Hepatocyte (in vitro differentiated cells): ENCODE results near the gene NUP214.

ENCODE experiments used
- EZH2 ChIP-seq: fragments of 200-600 bp; sonication (generic); IDR thresholded peaks from 2 replicates; pipeline ENCODE4 v1.6.1; 2016; ENCODE audit warnings: antibody characterized with exemption, mild to moderate bottlenecking, borderline replicate concordance
- EZH2phosphoT487 ChIP-seq: fragments of 200-600 bp; sonication (generic); IDR thresholded peaks from one replicate; pipeline ENCODE4 v1.6.1; 2018; ENCODE audit warnings: antibody characterized with exemption, mild to moderate bottlenecking, low read depth, moderate library complexity; ENCODE audit not compliant: unreplicated experiment, severe bottlenecking
- TF ChIP-seq, protein P1 (sequence below): fragments of 200-600 bp; sonication (generic); IDR thresholded peaks from 2 replicates; pipeline ENCODE4 v1.5.1; 2016; ENCODE audit warnings: antibody characterized with exemption, mild to moderate bottlenecking; ENCODE audit not compliant: poor library complexity

DNA sequence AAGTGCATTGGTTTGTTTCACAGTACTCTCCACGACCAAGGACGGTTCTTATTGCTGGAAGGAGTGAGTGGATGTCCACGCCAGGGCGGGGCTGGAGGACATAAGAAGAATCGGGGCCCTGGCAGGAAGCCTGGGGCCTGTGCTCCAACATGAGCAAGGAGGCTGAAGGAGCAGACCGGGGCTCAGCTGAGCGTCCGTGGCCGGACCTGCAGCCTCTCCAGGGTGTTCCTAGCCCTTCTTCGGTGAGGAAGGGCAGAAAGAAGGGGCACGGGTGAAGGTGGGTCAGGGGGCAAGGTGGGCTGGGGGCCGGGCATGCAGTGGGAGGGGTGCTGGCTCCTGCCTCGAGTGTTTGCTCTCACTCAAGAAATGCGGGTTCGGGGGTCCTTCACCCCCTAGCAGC is 132.8 kb downstream of the NUP214 start:
- TF ChIP-seq, protein P1, sequence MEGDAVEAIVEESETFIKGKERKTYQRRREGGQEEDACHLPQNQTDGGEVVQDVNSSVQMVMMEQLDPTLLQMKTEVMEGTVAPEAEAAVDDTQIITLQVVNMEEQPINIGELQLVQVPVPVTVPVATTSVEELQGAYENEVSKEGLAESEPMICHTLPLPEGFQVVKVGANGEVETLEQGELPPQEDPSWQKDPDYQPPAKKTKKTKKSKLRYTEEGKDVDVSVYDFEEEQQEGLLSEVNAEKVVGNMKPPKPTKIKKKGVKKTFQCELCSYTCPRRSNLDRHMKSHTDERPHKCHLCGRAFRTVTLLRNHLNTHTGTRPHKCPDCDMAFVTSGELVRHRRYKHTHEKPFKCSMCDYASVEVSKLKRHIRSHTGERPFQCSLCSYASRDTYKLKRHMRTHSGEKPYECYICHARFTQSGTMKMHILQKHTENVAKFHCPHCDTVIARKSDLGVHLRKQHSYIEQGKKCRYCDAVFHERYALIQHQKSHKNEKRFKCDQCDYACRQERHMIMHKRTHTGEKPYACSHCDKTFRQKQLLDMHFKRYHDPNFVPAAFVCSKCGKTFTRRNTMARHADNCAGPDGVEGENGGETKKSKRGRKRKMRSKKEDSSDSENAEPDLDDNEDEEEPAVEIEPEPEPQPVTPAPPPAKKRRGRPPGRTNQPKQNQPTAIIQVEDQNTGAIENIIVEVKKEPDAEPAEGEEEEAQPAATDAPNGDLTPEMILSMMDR = no peak
- TF ChIP-seq EZH2 (no peak), EZH2phosphoT487 (no peak)
